NCI-H82 treated with DMSO at 0.1 percent for 48 hours (cell line): Measurements from ENCODE around the gene COL4A2.

ENCODE experiments used
- DNase-seq: peaks from one replicate; lab custom pipeline; 2025; ENCODE audit not compliant: unreplicated experiment; lab: John Stamatoyannopoulos, UW

Gene COL4A2

GRCh38 chr13:110271313-110271712 lies 35.8 kb upstream of the COL4A2 start:
- DNase-seq, result no peak

DNA sequence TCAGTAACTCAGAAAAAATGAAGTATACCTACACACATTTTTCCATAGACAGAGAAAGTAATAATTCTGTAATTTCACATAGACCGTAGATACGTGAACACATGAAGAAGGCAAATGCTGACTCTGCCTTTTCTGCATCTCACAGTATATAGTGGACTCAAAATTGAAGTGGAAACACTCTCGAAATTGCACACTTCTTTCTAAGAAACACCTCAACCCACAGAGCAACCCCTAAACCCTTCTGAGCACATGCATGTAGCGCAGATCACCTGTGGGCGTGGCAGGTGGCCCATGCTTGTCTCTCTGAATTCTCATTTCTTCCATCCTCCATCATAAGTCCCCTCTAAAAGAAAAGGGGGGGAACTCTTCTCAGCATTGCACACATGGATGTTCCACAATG lies 34.9 kb upstream of the COL4A2 start:
- no peak for DNase-seq

GRCh38 chr13:110272651-110273050 lies 34.4 kb upstream of the COL4A2 start:
- DNase-seq, result no peak

GRCh38 chr13:110273254-110273653 lies 33.8 kb upstream of the COL4A2 start:
- DNase-seq, result no peak

- DNase-seq, result no peak
Observed at GRCh38 chr13:110274687-110275086, 32.4 kb upstream of the COL4A2 start.

GRCh38 chr13:110275931-110276552 lies 31.0 kb upstream of the COL4A2 start:
- no peak for DNase-seq

GRCh38 chr13:110276553-110276950 lies 30.5 kb upstream of the COL4A2 start:
- DNase-seq, result no peak

- no peak for DNase-seq
Observed at GRCh38 chr13:110277357-110277975, 29.6 kb upstream of the COL4A2 start.

- no peak for DNase-seq
Observed at GRCh38 chr13:110278859-110279258, 28.2 kb upstream of the COL4A2 start.

- DNase-seq, result no peak
Observed at GRCh38 chr13:110279684-110280083, 27.4 kb upstream of the COL4A2 start.

DNA sequence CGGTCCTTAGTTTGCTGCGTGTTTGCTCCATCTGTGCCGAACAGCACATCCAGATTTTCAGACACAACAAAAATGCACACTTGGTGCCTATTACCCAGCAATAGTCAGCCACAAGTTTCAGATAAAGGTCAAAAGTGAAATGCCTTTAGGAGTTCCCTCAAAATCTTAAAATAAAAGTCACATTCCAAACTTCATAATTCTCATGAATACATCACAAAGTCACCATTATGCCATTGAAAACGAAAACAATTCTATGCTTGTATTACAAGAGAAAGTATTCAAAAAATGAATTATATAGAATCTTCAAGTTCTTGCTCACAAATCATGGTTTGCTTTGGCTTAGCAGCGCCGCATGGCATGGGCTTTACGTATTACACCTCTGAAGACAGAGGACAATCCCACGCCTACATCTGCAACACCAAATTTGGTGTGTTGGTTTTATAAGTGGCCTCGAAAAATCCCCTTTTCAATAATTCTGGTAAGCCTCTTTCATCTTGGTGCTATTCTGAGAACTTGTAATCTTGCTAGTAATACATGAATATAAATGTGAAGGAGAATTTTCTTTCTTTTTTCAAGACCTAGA lies 26.8 kb upstream of the COL4A2 start:
- no peak for DNase-seq

DNA sequence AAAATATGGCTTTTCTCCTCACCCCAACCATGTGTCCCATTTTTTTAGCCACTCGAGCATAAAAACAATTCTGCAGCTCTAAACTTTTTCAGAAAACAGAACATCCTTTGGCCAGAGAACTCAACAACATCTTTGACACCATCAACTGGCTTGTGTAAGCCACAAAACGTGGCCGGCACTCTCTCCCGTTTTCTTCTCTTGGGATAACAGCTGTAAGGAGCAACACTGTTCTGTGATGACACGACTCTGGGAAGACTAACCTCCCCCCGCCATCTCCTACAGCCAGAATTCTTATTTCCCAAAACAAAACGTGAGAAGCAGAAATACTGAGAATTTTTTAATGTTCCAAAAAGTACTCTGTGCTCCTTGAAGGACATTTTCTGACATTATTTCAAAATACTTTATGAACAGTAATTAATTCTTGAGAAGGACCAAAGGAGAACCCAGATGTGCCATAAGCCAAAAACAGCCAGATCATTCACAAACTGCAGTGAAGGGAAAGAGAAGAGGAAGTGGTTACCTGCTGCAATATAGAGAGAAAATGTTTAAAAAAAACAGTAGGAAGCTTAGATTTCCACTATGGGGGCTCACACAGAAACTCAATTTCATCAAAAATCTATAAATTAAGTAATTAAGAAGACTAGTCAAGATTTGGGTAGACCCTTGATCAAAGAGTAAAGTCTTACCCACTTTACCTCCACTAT lies 25.9 kb upstream of the COL4A2 start:
- DNase-seq, result no peak

- no peak for DNase-seq
Observed at GRCh38 chr13:110281736-110282135, 25.3 kb upstream of the COL4A2 start.

- no peak for DNase-seq
Observed at GRCh38 chr13:110282316-110282841, 24.7 kb upstream of the COL4A2 start.

DNA sequence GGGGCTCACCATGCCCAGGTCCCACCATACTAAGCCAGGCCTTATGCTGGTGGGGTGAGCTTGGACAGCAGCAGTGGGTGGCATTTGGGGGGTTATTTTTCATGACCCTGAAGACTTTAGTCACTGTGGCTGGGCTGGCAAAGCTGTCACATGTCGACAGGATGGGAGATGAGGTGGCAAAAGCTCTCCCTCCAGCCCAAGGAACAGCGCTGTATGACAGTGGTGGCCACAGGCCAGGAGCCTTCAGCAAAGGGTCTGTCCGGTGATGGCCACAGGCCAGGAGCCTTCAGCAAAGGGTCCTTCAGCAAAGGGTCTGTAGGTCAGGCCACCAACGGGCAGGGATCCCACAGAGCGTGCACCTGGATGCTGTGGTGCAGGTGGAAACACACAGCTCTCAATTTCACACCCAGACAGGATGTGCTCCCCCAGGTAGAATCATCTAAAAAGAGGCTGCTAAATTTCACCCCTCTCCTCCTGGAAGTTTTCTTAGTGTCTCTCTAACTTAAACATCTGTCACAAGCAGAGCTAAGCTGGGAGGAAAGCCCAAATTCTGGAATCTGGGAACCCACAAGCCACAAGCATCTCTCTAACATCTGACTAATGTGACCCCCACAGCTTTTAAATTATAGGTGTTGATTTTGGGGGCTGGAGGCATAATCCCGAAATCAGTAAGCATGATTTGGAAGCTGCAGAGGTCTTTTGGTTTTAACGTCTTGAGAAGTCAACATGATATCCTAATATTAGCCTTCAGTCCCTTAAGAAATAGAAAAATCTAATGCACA lies 23.2 kb upstream of the COL4A2 start:
- DNase-seq, result no peak

GRCh38 chr13:110284779-110285484 lies 22.2 kb upstream of the COL4A2 start:
- no peak for DNase-seq

DNA sequence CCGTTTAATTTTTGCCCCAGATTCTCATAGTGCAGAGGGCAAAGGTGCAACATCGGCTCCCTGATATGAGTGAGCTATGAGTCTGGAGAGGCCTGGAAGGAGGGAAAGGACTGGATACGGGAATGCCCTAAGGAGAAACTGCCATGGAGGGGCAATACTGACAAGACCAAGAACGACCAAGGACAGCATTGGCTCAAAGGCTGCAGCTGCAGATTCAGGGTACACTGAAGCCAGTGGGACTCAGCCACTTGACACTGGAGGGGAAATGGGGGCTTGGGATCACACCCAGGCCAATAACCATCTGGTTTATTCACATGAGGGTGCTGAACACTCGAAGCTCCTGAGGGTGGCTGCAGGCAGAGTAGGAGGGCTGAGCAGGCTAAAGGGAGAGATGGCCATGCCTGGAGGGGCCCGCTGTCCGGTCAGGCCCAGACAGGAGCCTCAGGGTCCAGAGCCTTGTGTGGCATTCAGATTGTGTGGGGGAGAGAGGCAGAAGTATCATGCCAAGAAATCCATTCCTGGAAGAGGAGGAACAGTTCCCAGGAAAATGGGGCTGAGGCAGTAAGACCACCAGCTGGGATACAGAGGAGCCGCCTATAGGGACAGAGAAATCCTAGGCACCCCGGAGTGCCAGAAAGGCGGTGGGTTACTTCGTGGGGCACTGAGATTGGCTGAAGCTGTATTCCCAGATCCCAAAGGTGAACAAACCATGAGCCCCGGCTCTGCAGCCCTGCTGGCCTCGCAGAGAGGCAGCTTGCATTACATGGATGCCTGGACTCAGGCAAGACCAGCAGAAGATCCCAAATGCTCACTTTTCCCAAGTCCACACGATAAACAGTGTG lies 20.9 kb upstream of the COL4A2 start:
- no peak for DNase-seq

DNA sequence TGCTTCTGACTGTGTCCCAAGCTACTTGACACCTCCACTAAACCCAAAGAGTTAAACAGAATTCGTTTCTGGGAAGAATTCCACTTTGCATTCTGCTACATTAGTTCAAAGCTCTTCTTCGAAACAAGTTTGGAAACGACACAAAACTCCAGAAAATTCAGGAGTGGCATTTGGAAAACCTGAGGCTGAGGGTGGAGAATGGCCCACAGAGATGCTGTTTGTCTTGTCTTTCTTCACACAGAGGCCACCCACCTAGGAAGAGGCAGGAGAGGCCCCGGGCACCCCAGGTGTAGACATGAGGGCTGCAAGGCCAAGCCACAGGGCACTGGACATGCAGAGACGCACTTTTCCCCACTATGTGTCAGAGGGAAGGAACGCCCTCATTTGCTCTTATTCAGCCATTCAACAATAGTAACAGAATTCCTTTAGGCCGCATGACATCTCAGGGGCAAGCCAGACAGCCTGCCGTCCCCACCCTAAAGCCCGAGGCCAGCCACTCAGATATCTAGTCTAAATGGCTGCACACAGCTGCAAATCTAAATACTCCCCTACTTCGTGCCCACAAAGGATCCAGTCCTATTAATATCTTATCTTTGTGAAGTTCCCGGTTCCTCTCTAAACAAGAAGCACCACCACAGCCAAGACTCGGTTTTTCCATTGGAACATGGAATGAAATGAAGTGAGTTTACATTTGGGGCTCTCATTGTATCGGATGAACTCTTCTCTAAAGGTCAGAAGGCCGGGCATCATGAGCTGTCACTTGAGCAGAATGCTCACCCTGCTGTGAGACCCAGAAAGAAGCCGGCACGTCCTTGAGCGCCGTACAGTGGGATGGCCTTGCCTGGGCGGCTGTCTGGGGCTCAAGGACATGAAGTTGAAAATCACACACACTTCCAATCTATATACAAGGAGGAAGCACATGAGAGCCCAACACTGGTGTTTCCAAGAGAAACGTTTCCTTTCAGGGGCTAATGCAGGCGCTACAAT lies 20.0 kb upstream of the COL4A2 start:
- DNase-seq, result no peak
